Endodermal cell (in vitro differentiated cells): ENCODE results near the gene PIP4K2C. TPM values are rescaled to one million over a fixed set of nuclear protein-coding genes. Genes with fewer than 3 reads are reported as not detected.

Experiments
- DNase-seq: peaks from one replicate; pipeline ENCODE4 v3.0.0-alpha.2; 2017
- H3K27ac ChIP-seq: 2 replicates; pipeline ENCODE4 v1.5.1; 2013; ENCODE audit warnings: mild to moderate bottlenecking, low read depth, low read length, moderate library complexity
- H3K27me3 ChIP-seq: 2 replicates; pipeline ENCODE4 v1.6.1; 2013; ENCODE audit warnings: mild to moderate bottlenecking, low read length, moderate library complexity; ENCODE audit not compliant: insufficient read depth, control insufficient read depth, poor library complexity, severe bottlenecking
- H3K36me3 ChIP-seq: 2 replicates; pipeline ENCODE4 v1.7.0; 2013; ENCODE audit warnings: mild to moderate bottlenecking, low read length, moderate library complexity; ENCODE audit not compliant: control insufficient read depth, insufficient read depth
- H3K4me1 ChIP-seq: one replicate; pipeline ENCODE4 v1.7.0; 2013; ENCODE audit warnings: low read length; ENCODE audit not compliant: control insufficient read depth, insufficient read depth
- H3K4me3 ChIP-seq: 2 replicates; pipeline ENCODE4 v1.5.1; 2013; ENCODE audit warnings: mild to moderate bottlenecking, low read length, moderate library complexity
- H3K9ac ChIP-seq: 2 replicates; pipeline ENCODE4 v1.6.1; 2013; ENCODE audit warnings: mild to moderate bottlenecking, low read length, moderate library complexity; ENCODE audit not compliant: poor library complexity, severe bottlenecking; ENCODE audit errors: extremely low read depth
- H3K9me3 ChIP-seq: 2 replicates; pipeline ENCODE4 v1.6.1; 2013; ENCODE audit warnings: mild to moderate bottlenecking, low read length, moderate library complexity; ENCODE audit not compliant: control insufficient read depth
- H3K27ac Mint-ChIP-seq: 2 replicates; pipeline ENCODE4 v1.8.0; 2020; ENCODE audit warnings: mixed read lengths
- H3K27me3 Mint-ChIP-seq: 2 replicates; pipeline ENCODE4 v1.8.0; 2021; ENCODE audit warnings: mild to moderate bottlenecking, mixed read lengths; ENCODE audit not compliant: insufficient read depth
- H3K36me3 Mint-ChIP-seq: 2 replicates; pipeline ENCODE4 v1.8.0; 2020; ENCODE audit warnings: low read depth, mixed read lengths
- H3K4me1 Mint-ChIP-seq: 2 replicates; pipeline ENCODE4 v1.8.0; 2020; ENCODE audit warnings: mixed read lengths
- H3K4me3 Mint-ChIP-seq: 2 replicates; pipeline ENCODE4 v1.8.0; 2020; ENCODE audit warnings: mild to moderate bottlenecking, moderate library complexity, mixed read lengths
- H3K9me3 Mint-ChIP-seq: 2 replicates; pipeline ENCODE4 v1.8.0; 2020; ENCODE audit warnings: mild to moderate bottlenecking, mixed read lengths
- CTCF ChIP-seq: fragments of 200-600 bp; sonication (generic); conservative IDR thresholded peaks from 2 replicates; pipeline ENCODE4 v1.5.0; 2021; ENCODE audit warnings: antibody characterized with exemption, mild to moderate bottlenecking
- WGBS, 2 experiments: methylation state at CpG; one replicate each; pipeline versions ENCODE4 v1.1.5 to v1.1.7; 2013; ENCODE audit warnings: missing lambda C conversion rate in 2 of 2, mixed read lengths in 1 of 2; ENCODE audit not compliant: insufficient coverage in 1 of 2, insufficient read length in 1 of 2; 5-methylcytosine and 5-hydroxymethylcytosine counted together
- total RNA-seq, 2 donors: library from RNA; stranded (reverse); fragmentation: NEBNext Ultra II Directional in 1 of 2; extraction: Animal tissue kit (Norgen Biotek cat#: 25700) in 1 of 2; gene quantifications; 2 replicates in 1 of 2; 3 replicates in 1 of 2; pipeline ENCODE4 v1.2.1, GENCODE V29; 2021

Gene PIP4K2C
- total RNA-seq, 2 donors from 2014 or later, result 40.9 to 45.5 TPM

- Mint-ChIP-seq H3K27ac (no peak within 1 kb of the TSS), H3K27me3 (peaks cover 38% of the 10 kb centered on the region), H3K4me1 (peaks cover 23% of the 10 kb centered on the region), H3K9me3 (no peaks in the 10 kb centered on the region), H3K36me3 (peaks cover 2% of the 10 kb centered on the region), H3K4me3 (peak within 1 kb of the TSS; percentile 70)
- peak; percentile 18 for TF ChIP-seq CTCF
- peak; percentile 92 for DNase-seq
- Histone ChIP-seq H3K4me3 (peak within 1 kb of the TSS; percentile 81), H3K9me3 (no peaks in the 10 kb centered on the region), H3K27ac (no peak within 1 kb of the TSS), H3K9ac (no peak within 1 kb of the TSS), H3K27me3 (peaks cover 32% of the 10 kb centered on the region), H3K36me3 (peaks cover 8% of the 10 kb centered on the region), H3K4me1 (peaks cover 4% of the 10 kb centered on the region)
- 1 to 3% methylated on average over 22 to 52 of the region's 52 CpGs for whole genome bisulfite sequencing, 2 experiments
Measured at GRCh38 chr12:57549909-57550640, 40.9 kb upstream of the PIP4K2C start, which contains the start of gene KIF5A. TSS of gene KIF5A (plus strand) at chr12:57550044. CDS start at chr12:57550272, 228 bp downstream.

GRCh38 chr12:57550641-57551549, 40.1 kb upstream of the PIP4K2C start:
- H3K27me3 Mint-ChIP-seq, result peaks cover 38% of the 10 kb centered on the region
- Histone ChIP-seq H3K9ac (no peak overlapping the region), H3K27me3 (peaks cover 32% of the 10 kb centered on the region), H3K36me3 (no peaks in the 10 kb centered on the region), H3K4me1 (peaks cover 4% of the 10 kb centered on the region), H3K9me3 (no peaks in the 10 kb centered on the region), H3K4me3 (peak overlapping the region; percentile 81), H3K27ac (no peak overlapping the region)
- DNase-seq, result no peak
- no peaks in the 10 kb centered on the region for H3K36me3 Mint-ChIP-seq
- peak overlapping the region; percentile 70 for H3K4me3 Mint-ChIP-seq
- WGBS, 2 experiments, result 42 to 86% methylated on average over 1 to 5 of the region's 7 CpGs
- no peaks in the 10 kb centered on the region for H3K9me3 Mint-ChIP-seq
- TF ChIP-seq CTCF, result no peak
- no peak overlapping the region for H3K27ac Mint-ChIP-seq
- H3K4me1 Mint-ChIP-seq, result peaks cover 20% of the 10 kb centered on the region

- DNase-seq, result no peak
- H3K27ac Mint-ChIP-seq, result no peak overlapping the region
- 38 to 78% methylated on average over 1 to 3 of the region's 3 CpGs for WGBS, 2 experiments
- no peaks in the 10 kb centered on the region for H3K36me3 Mint-ChIP-seq
- no peaks in the 10 kb centered on the region for H3K36me3 ChIP-seq
- H3K4me3 Mint-ChIP-seq, result no peak overlapping the region
- TF ChIP-seq CTCF, result no peak
- H3K4me1 Mint-ChIP-seq, result peaks cover 14% of the 10 kb centered on the region
- peaks cover 32% of the 10 kb centered on the region for H3K27me3 ChIP-seq
- peaks cover 38% of the 10 kb centered on the region for H3K27me3 Mint-ChIP-seq
- H3K9me3 Mint-ChIP-seq, result no peaks in the 10 kb centered on the region
- no peak overlapping the region for H3K27ac ChIP-seq
- no peaks in the 10 kb centered on the region for H3K9me3 ChIP-seq
- no peak overlapping the region for H3K4me3 ChIP-seq
- no peaks in the 10 kb centered on the region for H3K4me1 ChIP-seq
- no peak overlapping the region for H3K9ac ChIP-seq
Measured at GRCh38 chr12:57551637-57552305, 39.2 kb upstream of the PIP4K2C start.
